Activated effector memory CD4-positive, alpha-beta T cell treated with anti-CD3 and anti-CD28 coated beads, Interleukin-2, amount 50 U/mL, for 16 hours (primary cell): ENCODE data around the gene DGKD.

Source experiments
- DNase-seq: peaks from one replicate; pipeline ENCODE4 v3.0.0-alpha.2; 2020

DGKD gene

GRCh38 chr2:233464056-233464455 lies 109.8 kb downstream of the DGKD start:
- no peak for DNase-seq

- DNase-seq, result peak; percentile 52
Measured at GRCh38 chr2:233464531-233465240, 110.4 kb downstream of the DGKD start.

- peak; percentile 44 for DNase-seq
Measured at GRCh38 chr2:233466991-233467603, 112.8 kb downstream of the DGKD start.

GRCh38 chr2:233468047-233468740 lies 113.9 kb downstream of the DGKD start:
- peak; percentile 49 for DNase-seq

GRCh38 chr2:233468741-233469110 lies 114.4 kb downstream of the DGKD start:
- peak; percentile 50 for DNase-seq

GRCh38 chr2:233469261-233470010 lies 115.1 kb downstream of the DGKD start:
- peak; percentile 60 for DNase-seq

- DNase-seq, result peak; percentile 57
Measured at GRCh38 chr2:233470011-233470687, 115.9 kb downstream of the DGKD start.

GRCh38 chr2:233470839-233471238 lies 116.5 kb downstream of the DGKD start:
- peak; percentile 50 for DNase-seq

- DNase-seq, result no peak
Measured at GRCh38 chr2:233471291-233472035, 117.2 kb downstream of the DGKD start.

GRCh38 chr2:233473386-233473791 lies 119.1 kb downstream of the DGKD start:
- peak; percentile 41 for DNase-seq

- DNase-seq, result peak; percentile 56
Measured at GRCh38 chr2:233473878-233474277, 119.6 kb downstream of the DGKD start.

GRCh38 chr2:233474308-233475160 lies 120.2 kb downstream of the DGKD start:
- no peak for DNase-seq

- no peak for DNase-seq
Measured at GRCh38 chr2:233476063-233476410, 121.7 kb downstream of the DGKD start.

- DNase-seq, result no peak
Measured at GRCh38 chr2:233476651-233477547, 122.6 kb downstream of the DGKD start.

- no peak for DNase-seq
Measured at GRCh38 chr2:233477548-233478433, 123.5 kb downstream of the DGKD start.

GRCh38 chr2:233479616-233480489 lies 125.6 kb downstream of the DGKD start:
- no peak for DNase-seq

- DNase-seq, result no peak
Measured at GRCh38 chr2:233480490-233481202, 126.4 kb downstream of the DGKD start.
